ENCODE results near the gene SMC3.
A peak's percentile ranks its signal among the peaks of the same experiment; 100 is the strongest.
"Not testable (repeated sequence)": the region's sequence is repeated elsewhere in the genome, so short reads cannot be mapped to it uniquely, and the experiment has no call there.

Gene SMC3

GRCh38 chr10:110629680-110630191 lies 62.2 kb downstream of the SMC3 start:
- Histone ChIP-seq H3K9ac (ENCODE audit: low read length) (no peak overlapping the region), H3K27me3 (replicated peaks; ENCODE audit: control insufficient read depth, insufficient read depth, low read length) (no peaks in the 10 kb centered on the region), H3K4me3 (ENCODE audit: low read length) (no peak overlapping the region), H3K36me3 (ENCODE audit: control insufficient read depth, insufficient read depth, low read length, severe bottlenecking) (no peaks in the 10 kb centered on the region), H3K9me3 (ENCODE audit: control insufficient read depth, low read length) (peaks cover 2% of the 10 kb centered on the region), H3K4me1 (ENCODE audit: control insufficient read depth, insufficient read depth, low read length) (peaks cover 9% of the 10 kb centered on the region)
- peak; percentile 52 for DNase-seq (ENCODE audit: low read depth)

- Histone ChIP-seq H3K4me1 (ENCODE audit: control insufficient read depth, insufficient read depth, low read length) (peaks cover 9% of the 10 kb centered on the region), H3K36me3 (ENCODE audit: control insufficient read depth, insufficient read depth, low read length, severe bottlenecking) (no peaks in the 10 kb centered on the region), H3K9ac (ENCODE audit: low read length) (no peak overlapping the region), H3K9me3 (ENCODE audit: control insufficient read depth, low read length) (peaks cover 2% of the 10 kb centered on the region), H3K4me3 (ENCODE audit: low read length) (no peak overlapping the region), H3K27me3 (replicated peaks; ENCODE audit: control insufficient read depth, insufficient read depth, low read length) (no peaks in the 10 kb centered on the region)
- DNase-seq (ENCODE audit: low read depth) = no peak
Measured at GRCh38 chr10:110631934-110632333, 64.4 kb downstream of the SMC3 start.

GRCh38 chr10:110632591-110633215 lies 65.2 kb downstream of the SMC3 start:
- H3K9me3 ChIP-seq (ENCODE audit: control insufficient read depth, low read length) = peaks cover 2% of the 10 kb centered on the region
- DNase-seq (ENCODE audit: low read depth) = no peak
- H3K4me1 ChIP-seq (ENCODE audit: control insufficient read depth, insufficient read depth, low read length) = peaks cover 9% of the 10 kb centered on the region
- no peaks in the 10 kb centered on the region for H3K36me3 ChIP-seq (ENCODE audit: control insufficient read depth, insufficient read depth, low read length, severe bottlenecking)
- no peaks in the 10 kb centered on the region for H3K27me3 ChIP-seq (replicated peaks; ENCODE audit: control insufficient read depth, insufficient read depth, low read length)
- no peak overlapping the region for H3K4me3 ChIP-seq (ENCODE audit: low read length)
- H3K9ac ChIP-seq (ENCODE audit: low read length) = no peak overlapping the region

- H3K4me3 ChIP-seq (ENCODE audit: low read length) = no peak overlapping the region
- no peak overlapping the region for H3K9ac ChIP-seq (ENCODE audit: low read length)
- no peaks in the 10 kb centered on the region for H3K9me3 ChIP-seq (ENCODE audit: control insufficient read depth, low read length)
- no peaks in the 10 kb centered on the region for H3K27me3 ChIP-seq (replicated peaks; ENCODE audit: control insufficient read depth, insufficient read depth, low read length)
- no peak for DNase-seq (ENCODE audit: low read depth)
- H3K4me1 ChIP-seq (ENCODE audit: control insufficient read depth, insufficient read depth, low read length) = peaks cover 9% of the 10 kb centered on the region
- H3K36me3 ChIP-seq (ENCODE audit: control insufficient read depth, insufficient read depth, low read length, severe bottlenecking) = no peaks in the 10 kb centered on the region
Measured at GRCh38 chr10:110634527-110635209, 67.2 kb downstream of the SMC3 start.

- no peaks in the 10 kb centered on the region for H3K36me3 ChIP-seq (ENCODE audit: control insufficient read depth, insufficient read depth, low read length, severe bottlenecking)
- no peak for DNase-seq (ENCODE audit: low read depth)
- H3K4me1 ChIP-seq (ENCODE audit: control insufficient read depth, insufficient read depth, low read length) = peaks cover 9% of the 10 kb centered on the region
- no peak overlapping the region for H3K4me3 ChIP-seq (ENCODE audit: low read length)
- H3K27me3 ChIP-seq (replicated peaks; ENCODE audit: control insufficient read depth, insufficient read depth, low read length) = peaks cover 4% of the 10 kb centered on the region
- no peaks in the 10 kb centered on the region for H3K9me3 ChIP-seq (ENCODE audit: control insufficient read depth, low read length)
- H3K9ac ChIP-seq (ENCODE audit: low read length) = no peak overlapping the region
Measured at GRCh38 chr10:110636572-110636931, 69.1 kb downstream of the SMC3 start.

- peaks cover 5% of the 10 kb centered on the region for H3K27me3 ChIP-seq (replicated peaks; ENCODE audit: control insufficient read depth, insufficient read depth, low read length)
- H3K9me3 ChIP-seq (ENCODE audit: control insufficient read depth, low read length) = no peaks in the 10 kb centered on the region
- no peak for DNase-seq (ENCODE audit: low read depth)
- peaks cover 9% of the 10 kb centered on the region for H3K4me1 ChIP-seq (ENCODE audit: control insufficient read depth, insufficient read depth, low read length)
- H3K4me3 ChIP-seq (ENCODE audit: low read length) = no peak overlapping the region
- H3K36me3 ChIP-seq (ENCODE audit: control insufficient read depth, insufficient read depth, low read length, severe bottlenecking) = no peaks in the 10 kb centered on the region
- no peak overlapping the region for H3K9ac ChIP-seq (ENCODE audit: low read length)
Measured at GRCh38 chr10:110636932-110637557, 69.5 kb downstream of the SMC3 start.

GRCh38 chr10:110637558-110638053 lies 70.1 kb downstream of the SMC3 start:
- Histone ChIP-seq H3K4me3 (ENCODE audit: low read length) (no peak overlapping the region), H3K9ac (ENCODE audit: low read length) (no peak overlapping the region), H3K36me3 (ENCODE audit: control insufficient read depth, insufficient read depth, low read length, severe bottlenecking) (no peaks in the 10 kb centered on the region), H3K27me3 (replicated peaks; ENCODE audit: control insufficient read depth, insufficient read depth, low read length) (peaks cover 11% of the 10 kb centered on the region), H3K4me1 (ENCODE audit: control insufficient read depth, insufficient read depth, low read length) (peaks cover 4% of the 10 kb centered on the region), H3K9me3 (ENCODE audit: control insufficient read depth, low read length) (no peaks in the 10 kb centered on the region)
- no peak for DNase-seq (ENCODE audit: low read depth)

- no peak for DNase-seq (ENCODE audit: low read depth)
- H3K27me3 ChIP-seq (replicated peaks; ENCODE audit: control insufficient read depth, insufficient read depth, low read length) = peaks cover 18% of the 10 kb centered on the region
- H3K9ac ChIP-seq (ENCODE audit: low read length) = no peak overlapping the region
Measured at GRCh38 chr10:110638319-110638718, 70.8 kb downstream of the SMC3 start.

GRCh38 chr10:110639046-110639445 lies 71.6 kb downstream of the SMC3 start:
- not testable (repeated sequence) for H3K4me1 ChIP-seq (ENCODE audit: control insufficient read depth, insufficient read depth, low read length); H3K9ac ChIP-seq (ENCODE audit: low read length); H3K36me3 ChIP-seq (ENCODE audit: control insufficient read depth, insufficient read depth, low read length, severe bottlenecking); H3K4me3 ChIP-seq (ENCODE audit: low read length); DNase-seq (ENCODE audit: low read depth); H3K9me3 ChIP-seq (ENCODE audit: control insufficient read depth, low read length)
- peaks cover 21% of the 10 kb centered on the region for H3K27me3 ChIP-seq (replicated peaks; ENCODE audit: control insufficient read depth, insufficient read depth, low read length)

More at GRCh38 chr10:110638319-110638718, 70.8 kb downstream of the SMC3 start:
- Histone ChIP-seq H3K4me1 (ENCODE audit: control insufficient read depth, insufficient read depth, low read length) (peaks cover 3% of the 10 kb centered on the region), H3K36me3 (ENCODE audit: control insufficient read depth, insufficient read depth, low read length, severe bottlenecking) (no peaks in the 10 kb centered on the region), H3K4me3 (ENCODE audit: low read length) (no peak overlapping the region), H3K9me3 (ENCODE audit: control insufficient read depth, low read length) (no peaks in the 10 kb centered on the region)

- H3K4me1 ChIP-seq (ENCODE audit: control insufficient read depth, insufficient read depth, low read length); H3K4me3 ChIP-seq (ENCODE audit: low read length); H3K9me3 ChIP-seq (ENCODE audit: control insufficient read depth, low read length); H3K9ac ChIP-seq (ENCODE audit: low read length); DNase-seq (ENCODE audit: low read depth); H3K36me3 ChIP-seq (ENCODE audit: control insufficient read depth, insufficient read depth, low read length, severe bottlenecking): not testable (repeated sequence)
- H3K27me3 ChIP-seq (replicated peaks; ENCODE audit: control insufficient read depth, insufficient read depth, low read length) = peaks cover 25% of the 10 kb centered on the region
Measured at GRCh38 chr10:110639858-110640257, 72.4 kb downstream of the SMC3 start.

- H3K9ac ChIP-seq (ENCODE audit: low read length) = no peak overlapping the region
- H3K9me3 ChIP-seq (ENCODE audit: control insufficient read depth, low read length) = no peaks in the 10 kb centered on the region
- H3K27me3 ChIP-seq (replicated peaks; ENCODE audit: control insufficient read depth, insufficient read depth, low read length) = peaks cover 33% of the 10 kb centered on the region
- no peaks in the 10 kb centered on the region for H3K36me3 ChIP-seq (ENCODE audit: control insufficient read depth, insufficient read depth, low read length, severe bottlenecking)
- peaks cover 6% of the 10 kb centered on the region for H3K4me1 ChIP-seq (ENCODE audit: control insufficient read depth, insufficient read depth, low read length)
- H3K4me3 ChIP-seq (ENCODE audit: low read length) = no peak overlapping the region
- DNase-seq (ENCODE audit: low read depth) = no peak
Measured at GRCh38 chr10:110641256-110641655, 73.8 kb downstream of the SMC3 start.

Data from adipocyte (in vitro differentiated cells).